ENCODE data around the gene PLEK2. TPM values are rescaled to one million over a fixed set of nuclear protein-coding genes. Genes with fewer than 3 reads are reported as not detected.
A peak's percentile ranks its signal among the peaks of the same experiment; 100 is the strongest.
"Not testable (repeated sequence)": the region's sequence is repeated elsewhere in the genome, so short reads cannot be mapped to it uniquely, and the experiment has no call there.

Gene PLEK2
- total RNA-seq, 1 donor from 2014 or later: not detected

GRCh38 chr14:67385120-67385519 is 26.8 kb downstream of the PLEK2 start:
- ATAC-seq (ENCODE audit: poor library complexity) (peak; percentile 83), DNase-seq (no peak)
- intact Hi-C loops (cut with DNase I): no loop called here

- intact Hi-C loops (cut with DNase I): no loop called here
- DNase-seq (no peak), ATAC-seq (ENCODE audit: poor library complexity) (no peak)
These were observed 34.0 kb downstream of the PLEK2 start for GRCh38 chr14:67377916-67378315.

- ATAC-seq (ENCODE audit: poor library complexity): no peak
- no peak for DNase-seq
- intact Hi-C loops (cut with DNase I): no loop called here
These were observed 38.6 kb downstream of the PLEK2 start for GRCh38 chr14:67373347-67373746.

- intact Hi-C loops (cut with DNase I): no loop called here
- no peak for ATAC-seq (ENCODE audit: poor library complexity)
- no peak for DNase-seq
These were observed 39.1 kb downstream of the PLEK2 start for GRCh38 chr14:67372833-67373232.

- DNase-seq (no peak), ATAC-seq (ENCODE audit: poor library complexity) (no peak)
- intact Hi-C loops (cut with DNase I): no loop called here
These were observed 40.5 kb downstream of the PLEK2 start for GRCh38 chr14:67371247-67372148.

- DNase-seq: no peak
- intact Hi-C loops (cut with DNase I): no loop called here
- ATAC-seq (ENCODE audit: poor library complexity): no peak
These were observed 41.1 kb downstream of the PLEK2 start for GRCh38 chr14:67370830-67371229.

- intact Hi-C loops (cut with DNase I): no loop called here
- ATAC-seq (ENCODE audit: poor library complexity): no peak
These were observed 46.5 kb downstream of the PLEK2 start for GRCh38 chr14:67365476-67365875.

GRCh38 chr14:67360470-67361206 is 51.3 kb downstream of the PLEK2 start:
- intact Hi-C loops (cut with DNase I): no loop called here
- peak; percentile 46 for ATAC-seq (ENCODE audit: poor library complexity)

More at GRCh38 chr14:67365476-67365875, 46.5 kb downstream of the PLEK2 start:
- no peak for DNase-seq

GRCh38 chr14:67359775-67360469 is 52.0 kb downstream of the PLEK2 start, which contains the start of the genes ATP6V1D and EIF2S1:
TSS of gene ATP6V1D (minus strand) at chr14:67359804. CDS start at chr14:67359698, 106 bp downstream.
TSS of gene EIF2S1 (plus strand) at chr14:67360328. CDS start at chr14:67364768, 4,440 bp downstream.
- intact Hi-C loops (cut with DNase I): no loop called here
- DNase-seq (peak; percentile 100), ATAC-seq (ENCODE audit: poor library complexity) (peak; percentile 99)

More at GRCh38 chr14:67360470-67361206, 51.3 kb downstream of the PLEK2 start:
- DNase-seq: no peak

- ATAC-seq (ENCODE audit: poor library complexity) (peak; percentile 0), DNase-seq (peak; percentile 52)
- intact Hi-C loops (cut with DNase I): no loop called here
These were observed 52.8 kb downstream of the PLEK2 start for GRCh38 chr14:67358924-67359774.

- intact Hi-C loops (cut with DNase I): no loop called here
- DNase-seq: no peak
- no peak for ATAC-seq (ENCODE audit: poor library complexity)
These were observed 54.0 kb downstream of the PLEK2 start for GRCh38 chr14:67357969-67358354.

- ATAC-seq (ENCODE audit: poor library complexity) (no peak), DNase-seq (no peak)
- intact Hi-C loops (cut with DNase I): no loop called here
These were observed 54.6 kb downstream of the PLEK2 start for GRCh38 chr14:67357186-67357968.

GRCh38 chr14:67352055-67352454 is 59.9 kb downstream of the PLEK2 start:
- no peak for ATAC-seq (ENCODE audit: poor library complexity)
- DNase-seq: no peak
- intact Hi-C loops (cut with DNase I): no loop called here

GRCh38 chr14:67345583-67345982 is 66.4 kb downstream of the PLEK2 start:
- ATAC-seq (ENCODE audit: poor library complexity) (no peak), DNase-seq (no peak)
- intact Hi-C loops (cut with DNase I): no loop called here

GRCh38 chr14:67343601-67344230 is 68.2 kb downstream of the PLEK2 start:
- intact Hi-C loops (cut with DNase I): no loop called here
- DNase-seq (no peak), ATAC-seq (ENCODE audit: poor library complexity) (no peak)

GRCh38 chr14:67341231-67341630 is 70.7 kb downstream of the PLEK2 start:
- ATAC-seq (ENCODE audit: poor library complexity); DNase-seq; intact Hi-C loops (cut with DNase I): not testable (repeated sequence)

Data from Right ventricle myocardium superior (tissue), 1 donor.